ENCODE data around the gene SSH3. TPM values are rescaled to one million over a fixed set of nuclear protein-coding genes. Genes with fewer than 3 reads are reported as not detected.
A peak's percentile ranks its signal among the peaks of the same experiment; 100 is the strongest.

Gene SSH3
- total and polyA plus RNA-seq, 2 donors (not counting 1 experiment from before 2014, with no cell fraction given) = 6.9 to 15.7 TPM

- peak overlapping the region; percentile 81 for H3K4me2 ChIP-seq (ENCODE audit: extremely low read depth, insufficient read depth, low read length)
- no peaks in the 10 kb centered on the region for H4K20me1 ChIP-seq (ENCODE audit: control insufficient read depth, extremely low read depth, insufficient read depth, low read length)
- peaks cover 13% of the 10 kb centered on the region for H3K36me3 ChIP-seq (ENCODE audit: control insufficient read depth, insufficient read depth, low read length)
- H3K9ac ChIP-seq (ENCODE audit: insufficient read depth, low read length) = no peak overlapping the region
- peaks cover 9% of the 10 kb centered on the region for H3K4me1 ChIP-seq (ENCODE audit: control insufficient read depth, extremely low read depth, insufficient read depth, low read length)
- H3K27ac ChIP-seq (ENCODE audit: insufficient read depth, low read length) = no peak overlapping the region
- no peak overlapping the region for H2AFZ ChIP-seq (ENCODE audit: low read length)
- no peaks in the 10 kb centered on the region for H3K27me3 ChIP-seq (ENCODE audit: control insufficient read depth, insufficient read depth, low read length)
- TF ChIP-seq EZH2 (IDR thresholded peaks at IDR 0.05; ENCODE audit: low read length, missing control alignments) (no peak), CTCF (conservative IDR thresholded peaks at IDR 0.05 in 1 of 2, IDR thresholded peaks at IDR 0.05 in 1 of 2; ENCODE audit: low read depth in 1 of 2, low read length in 2 of 2) (no peak)
- no peak for DNase-seq (ENCODE audit: low read depth in 2 of 2)
- H3K9me3 ChIP-seq (ENCODE audit: control insufficient read depth, insufficient read depth, low read depth, low read length) = no peaks in the 10 kb centered on the region
- no peaks in the 10 kb centered on the region for H3K79me2 ChIP-seq (ENCODE audit: control insufficient read depth, insufficient read depth, low read length)
- peak overlapping the region in 2 of 4 experiments; percentile 45 to 83 for H3K4me3 ChIP-seq (replicated peaks in 1 of 4; ENCODE audit: control extremely low read depth in 1 of 4, insufficient read depth in 1 of 4, low read depth in 3 of 4, low read length in 4 of 4)
Observed at GRCh38 chr11:67304511-67305113, 1.3 kb downstream of the SSH3 start.

GRCh38 chr11:67306769-67307544, 3.6 kb downstream of the SSH3 start:
- Histone ChIP-seq H3K9me3 (ENCODE audit: control insufficient read depth, insufficient read depth, low read depth, low read length) (no peaks in the 10 kb centered on the region), H3K36me3 (ENCODE audit: control insufficient read depth, insufficient read depth, low read length) (peaks cover 2% of the 10 kb centered on the region), H2AFZ (ENCODE audit: low read length) (no peak overlapping the region), H3K79me2 (ENCODE audit: control insufficient read depth, insufficient read depth, low read length) (no peaks in the 10 kb centered on the region), H4K20me1 (ENCODE audit: control insufficient read depth, extremely low read depth, insufficient read depth, low read length) (no peaks in the 10 kb centered on the region), H3K4me1 (ENCODE audit: control insufficient read depth, extremely low read depth, insufficient read depth, low read length) (peaks cover 9% of the 10 kb centered on the region), H3K27ac (ENCODE audit: insufficient read depth, low read length) (no peak overlapping the region), H3K4me3 (replicated peaks in 1 of 4; ENCODE audit: control extremely low read depth in 1 of 4, insufficient read depth in 1 of 4, low read depth in 3 of 4, low read length in 4 of 4) (no peak overlapping the region), H3K9ac (ENCODE audit: insufficient read depth, low read length) (no peak overlapping the region), H3K4me2 (ENCODE audit: extremely low read depth, insufficient read depth, low read length) (no peak overlapping the region), H3K27me3 (ENCODE audit: control insufficient read depth, insufficient read depth, low read length) (no peaks in the 10 kb centered on the region)
- TF ChIP-seq EZH2 (IDR thresholded peaks at IDR 0.05; ENCODE audit: low read length, missing control alignments) = no peak
- no peak for TF ChIP-seq CTCF (conservative IDR thresholded peaks at IDR 0.05 in 1 of 2, IDR thresholded peaks at IDR 0.05 in 1 of 2; ENCODE audit: low read depth in 1 of 2, low read length in 2 of 2)
- no peak for DNase-seq (ENCODE audit: low read depth in 2 of 2)

GRCh38 chr11:67307545-67308001, 4.2 kb downstream of the SSH3 start:
- no peaks in the 10 kb centered on the region for H3K9me3 ChIP-seq (ENCODE audit: control insufficient read depth, insufficient read depth, low read depth, low read length)
- peaks cover 3% of the 10 kb centered on the region for H3K4me1 ChIP-seq (ENCODE audit: control insufficient read depth, extremely low read depth, insufficient read depth, low read length)
- H3K4me3 ChIP-seq (replicated peaks in 1 of 4; ENCODE audit: control extremely low read depth in 1 of 4, insufficient read depth in 1 of 4, low read depth in 3 of 4, low read length in 4 of 4) = no peak overlapping the region
- TF ChIP-seq EZH2 (IDR thresholded peaks at IDR 0.05; ENCODE audit: low read length, missing control alignments) = no peak
- no peak for TF ChIP-seq CTCF (conservative IDR thresholded peaks at IDR 0.05 in 1 of 2, IDR thresholded peaks at IDR 0.05 in 1 of 2; ENCODE audit: low read depth in 1 of 2, low read length in 2 of 2)
- peaks cover 2% of the 10 kb centered on the region for H3K36me3 ChIP-seq (ENCODE audit: control insufficient read depth, insufficient read depth, low read length)
- no peak for DNase-seq (ENCODE audit: low read depth in 2 of 2)
- H2AFZ ChIP-seq (ENCODE audit: low read length) = no peak overlapping the region
- no peaks in the 10 kb centered on the region for H3K27me3 ChIP-seq (ENCODE audit: control insufficient read depth, insufficient read depth, low read length)
- no peaks in the 10 kb centered on the region for H4K20me1 ChIP-seq (ENCODE audit: control insufficient read depth, extremely low read depth, insufficient read depth, low read length)
- no peak overlapping the region for H3K27ac ChIP-seq (ENCODE audit: insufficient read depth, low read length)
- no peaks in the 10 kb centered on the region for H3K79me2 ChIP-seq (ENCODE audit: control insufficient read depth, insufficient read depth, low read length)
- H3K9ac ChIP-seq (ENCODE audit: insufficient read depth, low read length) = no peak overlapping the region
- H3K4me2 ChIP-seq (ENCODE audit: extremely low read depth, insufficient read depth, low read length) = no peak overlapping the region

All from fibroblast of lung (primary cell).